ENCODE measurements around the gene MAG. TPM values are rescaled to one million over a fixed set of nuclear protein-coding genes. Genes with fewer than 3 reads are reported as not detected.

The MAG gene
- total RNA-seq, 2 donors from 2014 or later = 13.9 TPM; not detected in 1

- Histone ChIP-seq H3K9me3 (no peaks in the 10 kb centered on the region), H3K4me3 (no peak overlapping the region), H3K27ac (no peak overlapping the region), H3K36me3 (no peaks in the 10 kb centered on the region), H3K4me1 (replicated peaks) (no peaks in the 10 kb centered on the region), H3K27me3 (replicated peaks; ENCODE audit: insufficient read depth) (peaks cover 5% of the 10 kb centered on the region)
- WGBS = 59% methylated on average over 7 of the region's 7 CpGs
- intact Hi-C loops (cut with DNase I) = no loop called here
- TF ChIP-seq POLR2AphosphoS5 (IDR thresholded peaks at IDR 0.05) (no peak), POLR2A (IDR thresholded peaks at IDR 0.05) (no peak), CTCF (IDR thresholded peaks at IDR 0.05) (no peak)
- DNase-seq (ENCODE audit: low spot score) = no peak
These were observed 38.5 kb downstream of the MAG start for GRCh38 chr19:35330475-35330874.

- no peaks in the 10 kb centered on the region for H3K9me3 ChIP-seq
- peaks cover 5% of the 10 kb centered on the region for H3K27me3 ChIP-seq (replicated peaks; ENCODE audit: insufficient read depth)
- H3K4me3 ChIP-seq = no peak overlapping the region
- intact Hi-C loops (cut with DNase I) = no loop called here
- WGBS = 82% methylated on average over 14 of the region's 14 CpGs
- no peak overlapping the region for H3K27ac ChIP-seq
- TF ChIP-seq CTCF (IDR thresholded peaks at IDR 0.05) (no peak), POLR2AphosphoS5 (IDR thresholded peaks at IDR 0.05) (no peak), POLR2A (IDR thresholded peaks at IDR 0.05) (no peak)
- no peaks in the 10 kb centered on the region for H3K4me1 ChIP-seq (replicated peaks)
- DNase-seq (ENCODE audit: low spot score) = no peak
- H3K36me3 ChIP-seq = no peaks in the 10 kb centered on the region
These were observed 39.7 kb downstream of the MAG start for GRCh38 chr19:35331551-35332214.

- DNase-seq (ENCODE audit: low spot score) = no peak
- Histone ChIP-seq H3K36me3 (no peaks in the 10 kb centered on the region), H3K9me3 (no peaks in the 10 kb centered on the region), H3K4me3 (no peak overlapping the region), H3K27me3 (replicated peaks; ENCODE audit: insufficient read depth) (peaks cover 5% of the 10 kb centered on the region), H3K4me1 (replicated peaks) (no peaks in the 10 kb centered on the region), H3K27ac (no peak overlapping the region)
- intact Hi-C loops (cut with DNase I) = no loop called here
- TF ChIP-seq POLR2A (IDR thresholded peaks at IDR 0.05) (no peak), POLR2AphosphoS5 (IDR thresholded peaks at IDR 0.05) (no peak), CTCF (IDR thresholded peaks at IDR 0.05) (no peak)
- WGBS = 68% methylated on average over 12 of the region's 12 CpGs
These were observed 40.9 kb downstream of the MAG start for GRCh38 chr19:35332817-35333216.

GRCh38 chr19:35334144-35334753 lies 42.3 kb downstream of the MAG start:
- WGBS = 82% methylated on average over 10 of the region's 10 CpGs
- H3K9me3 ChIP-seq = no peaks in the 10 kb centered on the region
- H3K4me1 ChIP-seq (replicated peaks) = no peaks in the 10 kb centered on the region
- H3K27me3 ChIP-seq (replicated peaks; ENCODE audit: insufficient read depth) = no peaks in the 10 kb centered on the region
- H3K27ac ChIP-seq = no peak overlapping the region
- intact Hi-C loops (cut with DNase I) = no loop called here
- no peak for DNase-seq (ENCODE audit: low spot score)
- no peaks in the 10 kb centered on the region for H3K36me3 ChIP-seq
- H3K4me3 ChIP-seq = no peak overlapping the region
- TF ChIP-seq CTCF (IDR thresholded peaks at IDR 0.05) (no peak), POLR2A (IDR thresholded peaks at IDR 0.05) (no peak), POLR2AphosphoS5 (IDR thresholded peaks at IDR 0.05) (no peak)
